HL-60 (cell line): ENCODE results near the gene RAB17.
A peak's percentile ranks its signal among the peaks of the same experiment; 100 is the strongest.

Source experiments
- DNase-seq, 2 experiments: peaks; one replicate each; pipeline ENCODE4 v3.0.0-alpha.2; 2010 to 2020; ENCODE audit warnings: low read depth in 1 of 2, low spot score in 1 of 2
- H3K27ac ChIP-seq: fragments of 250-450 bp; sonication (Bioruptor Pico); replicated peaks from 2 replicates; pipeline ENCODE4 v1.5.1; 2020; ENCODE audit warnings: mild to moderate bottlenecking, moderate library complexity
- H3K27me3 ChIP-seq: fragments of 250-450 bp; sonication (Bioruptor Pico); 2 replicates; pipeline ENCODE4 v1.5.1; 2021; ENCODE audit warnings: mild to moderate bottlenecking, moderate library complexity; ENCODE audit not compliant: insufficient read depth, poor library complexity, severe bottlenecking
- H3K4me3 ChIP-seq: replicated peaks from 2 replicates; pipeline ENCODE4 v1.5.1; 2011; ENCODE audit warnings: mild to moderate bottlenecking, control low read depth, low read length; ENCODE audit not compliant: insufficient read depth
- CTCF ChIP-seq: IDR thresholded peaks from one replicate; pipeline ENCODE4 v1.5.1; 2011; ENCODE audit warnings: low read length, control low read depth, inconsistent platforms; ENCODE audit not compliant: insufficient read depth
- GABPA ChIP-seq: IDR thresholded peaks from 2 replicates; pipeline ENCODE4 v1.6.1; 2012; ENCODE audit warnings: low read depth
- POLR2AphosphoS5 ChIP-seq: IDR thresholded peaks from 2 replicates; pipeline ENCODE4 v1.6.1; 2012; ENCODE audit warnings: low read depth
- REST ChIP-seq: IDR thresholded peaks from 2 replicates; pipeline ENCODE4 v1.6.1; 2012; ENCODE audit warnings: low read depth; ENCODE audit not compliant: insufficient replicate concordance
- SPI1 ChIP-seq: IDR thresholded peaks from 2 replicates; pipeline ENCODE4 v1.6.1; 2012; ENCODE audit warnings: low read depth, mild to moderate bottlenecking, borderline replicate concordance

RAB17 gene

DNA sequence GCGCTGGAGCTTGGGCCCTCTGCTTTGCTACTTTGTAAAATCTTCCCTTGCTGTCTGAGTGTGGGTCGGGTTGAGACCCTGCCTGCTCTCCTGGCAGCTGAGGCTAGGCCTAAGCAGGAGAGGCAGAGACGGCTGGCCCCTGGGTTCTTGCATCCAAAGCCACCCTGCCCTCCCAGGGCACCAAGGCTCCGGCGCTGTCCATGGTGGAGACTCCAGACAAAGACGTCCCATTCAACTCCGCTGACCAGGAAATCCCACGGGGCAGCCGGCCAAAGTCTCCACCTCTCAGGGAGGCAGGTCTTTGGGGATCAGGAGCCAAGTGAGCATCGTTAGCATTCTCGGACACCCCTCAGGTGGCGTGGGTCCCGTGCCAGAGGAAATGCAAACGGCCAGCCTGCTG, 26.7 kb downstream of the RAB17 start:
- TF ChIP-seq REST (peak; percentile 89), SPI1 (no peak)
- no peak overlapping the region for H3K27ac ChIP-seq
- DNase-seq = no peak
- no peaks in the 10 kb centered on the region for H3K27me3 ChIP-seq
- no peak overlapping the region for H3K4me3 ChIP-seq

DNA sequence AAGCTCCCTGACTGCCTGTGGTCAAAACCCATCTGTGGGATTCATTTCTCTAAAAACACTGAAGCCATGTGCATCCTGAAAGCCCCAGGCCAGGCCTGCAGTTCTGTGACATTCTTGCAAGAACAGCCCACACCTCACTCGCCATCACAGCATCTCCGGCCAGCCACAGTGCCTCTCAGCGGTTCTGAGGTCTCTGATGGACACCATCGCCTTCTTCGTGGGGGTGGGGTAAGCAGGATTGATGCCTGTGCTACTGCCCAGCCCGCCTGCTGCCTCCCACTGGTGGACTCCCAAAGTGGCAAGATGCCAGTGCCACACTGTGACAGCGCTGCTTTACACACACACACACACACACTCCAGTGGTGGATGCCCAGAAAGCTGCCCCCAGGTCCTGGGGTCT, 29.3 kb downstream of the RAB17 start:
- no peak overlapping the region for H3K4me3 ChIP-seq
- TF ChIP-seq GABPA (no peak), POLR2AphosphoS5 (no peak), CTCF (no peak), REST (no peak)
- H3K27me3 ChIP-seq = peaks cover 2% of the 10 kb centered on the region
- no peak for DNase-seq
- no peak overlapping the region for H3K27ac ChIP-seq

DNA sequence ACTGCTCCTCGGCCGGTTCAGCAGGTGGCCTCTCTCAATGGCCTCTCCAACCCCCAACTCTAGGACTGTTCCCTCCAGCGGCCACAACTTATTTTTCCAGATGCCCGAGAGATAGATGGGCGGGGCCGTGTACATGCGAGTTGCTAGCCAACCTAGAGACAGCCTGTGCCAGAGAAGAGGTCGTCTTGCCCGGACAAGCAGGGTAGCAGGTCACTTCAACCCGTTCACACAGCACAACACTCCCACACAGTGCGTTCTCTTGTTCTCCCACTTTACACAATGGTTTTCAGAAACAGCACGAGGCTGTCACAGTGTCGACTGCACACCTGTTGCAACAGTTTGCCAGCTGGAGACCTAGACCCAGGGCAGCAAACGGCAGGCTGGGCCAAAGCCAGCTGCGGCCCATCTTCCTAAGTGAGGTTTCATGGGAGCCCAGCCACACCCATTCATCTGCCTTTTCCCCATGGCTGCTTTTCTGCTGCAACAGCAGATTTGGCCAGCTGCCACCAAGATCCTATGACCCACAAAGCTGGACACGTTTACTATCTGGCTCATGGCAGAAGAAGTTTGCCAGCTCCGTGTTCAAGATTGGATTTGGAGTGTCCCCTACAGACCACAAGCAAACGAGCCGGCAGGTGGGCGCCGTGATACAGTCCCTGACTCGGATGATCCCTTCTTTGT, 31.4 kb downstream of the RAB17 start:
- Histone ChIP-seq H3K27me3 (peaks cover 2% of the 10 kb centered on the region), H3K4me3 (no peak overlapping the region), H3K27ac (no peak overlapping the region)
- no peak for DNase-seq
- TF ChIP-seq GABPA = no peak
- TF ChIP-seq CTCF = no peak
- no peak for TF ChIP-seq POLR2AphosphoS5
- no peak for TF ChIP-seq SPI1
- no peak for TF ChIP-seq REST

- TF ChIP-seq SPI1 (no peak), POLR2AphosphoS5 (no peak), CTCF (no peak), REST (no peak), GABPA (no peak)
- peaks cover 2% of the 10 kb centered on the region for H3K27me3 ChIP-seq
- no peak for DNase-seq
- no peak overlapping the region for H3K27ac ChIP-seq
- H3K4me3 ChIP-seq = no peak overlapping the region
These were observed 32.9 kb downstream of the RAB17 start for GRCh38 chr2:237557633-237558015.
